Sigmoid colon (tissue), 7 donors: ENCODE results near the gene GPR15LG. TPM values are rescaled to one million over a fixed set of nuclear protein-coding genes. Genes with fewer than 3 reads are reported as not detected.
A peak's percentile ranks its signal among the peaks of the same experiment; 100 is the strongest.

Experiments used
- DNase-seq: peaks from one replicate; pipeline ENCODE4 v3.0.0-alpha.2; 2019
- H3K27ac ChIP-seq, 4 donors: fragments of 200-600 bp; sonication (generic); one replicate each; pipeline ENCODE4 v1.5.1; 2016 to 2019; ENCODE audit warnings: mild to moderate bottlenecking in 1 of 4
- H3K27me3 ChIP-seq, 3 donors: fragments of 200-600 bp; sonication (generic); one replicate each; pipeline ENCODE4 v1.5.1; 2019; ENCODE audit warnings: mild to moderate bottlenecking in 1 of 3
- H3K36me3 ChIP-seq, 4 donors: fragments of 200-600 bp; sonication (generic); one replicate each; pipeline ENCODE4 v1.5.1; 2016 to 2019
- H3K4me1 ChIP-seq, 4 donors: fragments of 200-600 bp; sonication (generic); one replicate each; pipeline ENCODE4 v1.5.1; 2017 to 2019
- H3K4me3 ChIP-seq, 4 donors: fragments of 200-600 bp; sonication (generic); one replicate each; pipeline ENCODE4 v1.5.1; 2017 to 2019; ENCODE audit warnings: mild to moderate bottlenecking in 2 of 4, moderate library complexity in 1 of 4
- H3K9me3 ChIP-seq, 4 donors: fragments of 200-600 bp in 3 of 4; sonication (generic) in 3 of 4; one replicate each; pipeline versions ENCODE4 v1.5.1 to v1.6.1; 2013 to 2019
- CTCF ChIP-seq, 4 experiments: fragments of 450-650 bp in 3 of 4; fragments of 200-600 bp in 1 of 4; IDR thresholded peaks; one replicate each; pipeline ENCODE4 v1.5.1; 2016 to 2019; ENCODE audit warnings: antibody characterized with exemption in 4 of 4, mild to moderate bottlenecking in 3 of 4, moderate library complexity in 2 of 4
- EP300 ChIP-seq, 4 donors: sonication (generic); formaldehyde crosslinking; IDR thresholded peaks; one replicate each; pipeline ENCODE4 v1.6.1; 2017; ENCODE audit warnings: antibody characterized with exemption in 4 of 4
- POLR2A ChIP-seq, 2 donors: fragments of 450-650 bp; IDR thresholded peaks; one replicate each; pipeline ENCODE4 v1.6.1; 2016; ENCODE audit warnings: antibody characterized with exemption in 2 of 2, mild to moderate bottlenecking in 2 of 2, moderate library complexity in 2 of 2
- POLR2AphosphoS5 ChIP-seq, 4 donors: sonication (generic); formaldehyde crosslinking; IDR thresholded peaks; one replicate each; pipeline ENCODE4 v1.6.1; 2017; ENCODE audit warnings: antibody characterized with exemption in 4 of 4
- WGBS, 2 donors: extraction: QIAGEN DNeasy Blood & Tissue Kit; methylation state at CpG; one replicate each; pipeline ENCODE4 v1.1.7; 2013; 5-methylcytosine and 5-hydroxymethylcytosine counted together
- intact Hi-C: fragments of 100-400 bp; cut with DNase I; formaldehyde crosslinking; loops from one replicate; pipeline ENCODE4 v1.15.1; 2023
- polyA plus RNA-seq, 3 donors: library from polyadenylated mRNA; stranded (reverse); fragments of 200-250 nt; gene quantifications; one replicate each; pipeline ENCODE4 v1.2.3, GENCODE V29; 2013
- total RNA-seq, 4 donors: library from RNA; depleted of rRNA; stranded (reverse); fragments of >200 nt; gene quantifications; one replicate each; pipeline ENCODE4 v1.1.0, GENCODE V29; 2016
- donor health status: healthy with polysubstance abuse.
- donor health status: Bipolar disorder and iron deficiency.
- donor health status: healthy.

Gene GPR15LG
- total and polyA plus RNA-seq, 7 donors = 293 to 652 (median 324) TPM; not detected in 4

DNA sequence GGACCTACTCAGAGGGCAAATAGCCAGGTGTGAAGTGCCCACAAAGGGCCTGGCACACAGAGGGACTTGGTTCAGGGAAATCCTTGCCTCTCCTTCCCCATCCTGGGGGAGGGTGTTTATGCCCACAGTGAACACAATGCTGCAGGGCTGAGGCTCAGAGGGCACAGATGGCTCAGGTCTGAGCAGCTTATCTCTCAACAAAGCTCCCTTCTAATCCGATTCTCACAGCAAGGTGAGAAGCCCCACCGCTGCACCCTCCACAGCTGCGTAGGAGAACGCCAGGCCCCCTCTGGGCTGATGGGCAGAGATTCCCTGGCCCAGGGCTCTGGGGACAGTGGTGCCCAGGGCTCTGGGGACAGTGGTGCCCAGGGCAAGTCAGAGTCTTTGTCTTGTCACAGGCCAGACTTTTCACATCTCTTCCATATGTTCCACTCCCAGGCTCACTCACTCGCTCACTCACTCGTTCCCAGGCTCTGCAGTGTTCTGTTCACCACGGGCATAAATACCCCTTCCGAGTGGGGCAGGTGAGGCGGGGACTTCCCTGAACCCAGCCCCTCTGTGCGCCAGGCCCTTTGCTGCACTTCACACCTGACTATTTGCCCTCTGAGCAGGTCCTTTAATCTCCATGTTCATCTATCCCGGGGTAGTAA lies 12.1 kb downstream of the GPR15LG start:
- 69 to 76% methylated on average over 11 of the region's 11 CpGs for WGBS, 2 donors
- TF ChIP-seq POLR2AphosphoS5 (IDR thresholded peaks at IDR 0.05) = no peak
- TF ChIP-seq CTCF (IDR thresholded peaks at IDR 0.05) = no peak
- TF ChIP-seq POLR2A (IDR thresholded peaks at IDR 0.05) = no peak
- no peak for TF ChIP-seq EP300 (IDR thresholded peaks at IDR 0.05)
- no peaks in the 10 kb centered on the region for H3K9me3 ChIP-seq
- no peaks in the 10 kb centered on the region for H3K36me3 ChIP-seq
- no peak overlapping the region for H3K4me3 ChIP-seq
- H3K27me3 ChIP-seq = peaks cover 0 to 10% (median 0%) of the 10 kb centered on the region in 3 donors
- H3K4me1 ChIP-seq = no peaks in the 10 kb centered on the region
- intact Hi-C loops = no loop called here
- no peak for DNase-seq
- H3K27ac ChIP-seq = no peak overlapping the region

GRCh38 chr10:84188815-84189214 lies 15.2 kb downstream of the GPR15LG start:
- Histone ChIP-seq H3K9me3 (no peaks in the 10 kb centered on the region), H3K36me3 (no peaks in the 10 kb centered on the region), H3K4me3 (no peak overlapping the region), H3K27me3 (peaks cover 0 to 25% (median 0%) of the 10 kb centered on the region in 3 donors), H3K27ac (no peak overlapping the region), H3K4me1 (peaks cover 0 to under 1% (median 0%) of the 10 kb centered on the region in 4 donors)
- TF ChIP-seq POLR2A (IDR thresholded peaks at IDR 0.05) = no peak
- no peak for TF ChIP-seq CTCF (IDR thresholded peaks at IDR 0.05)
- no peak for TF ChIP-seq POLR2AphosphoS5 (IDR thresholded peaks at IDR 0.05)
- TF ChIP-seq EP300 (IDR thresholded peaks at IDR 0.05) = no peak
- no peak for DNase-seq
- intact Hi-C loops = no loop called here
- 15 to 58% methylated on average over 3 of the region's 3 CpGs for WGBS, 2 donors

GRCh38 chr10:84190621-84191020 lies 17.0 kb downstream of the GPR15LG start:
- Histone ChIP-seq H3K27me3 (peaks cover 0 to 39% (median 14%) of the 10 kb centered on the region in 3 donors), H3K9me3 (no peaks in the 10 kb centered on the region), H3K4me3 (no peak overlapping the region), H3K27ac (no peak overlapping the region), H3K4me1 (peaks cover 0 to 18% (median 15%) of the 10 kb centered on the region in 4 donors), H3K36me3 (no peaks in the 10 kb centered on the region)
- intact Hi-C loops = no loop called here
- DNase-seq = peak; percentile 32
- TF ChIP-seq POLR2AphosphoS5 (IDR thresholded peaks at IDR 0.05) = no peak
- no peak for TF ChIP-seq EP300 (IDR thresholded peaks at IDR 0.05)
- TF ChIP-seq POLR2A (IDR thresholded peaks at IDR 0.05) = no peak
- TF ChIP-seq CTCF (IDR thresholded peaks at IDR 0.05) = no peak
- 78 to 94% methylated on average over 3 of the region's 3 CpGs for WGBS, 2 donors

- no peaks in the 10 kb centered on the region for H3K36me3 ChIP-seq
- no peak overlapping the region for H3K27ac ChIP-seq
- WGBS, 2 donors = 60 to 87% methylated on average over 5 of the region's 5 CpGs
- no peaks in the 10 kb centered on the region for H3K9me3 ChIP-seq
- no peak overlapping the region for H3K4me3 ChIP-seq
- intact Hi-C loops = no loop called here
- peaks cover 0 to 23% (median 19%) of the 10 kb centered on the region in 4 donors for H3K4me1 ChIP-seq
- DNase-seq = no peak
- peaks cover 0 to 44% (median 14%) of the 10 kb centered on the region in 3 donors for H3K27me3 ChIP-seq
- TF ChIP-seq CTCF (IDR thresholded peaks at IDR 0.05) (no peak), EP300 (IDR thresholded peaks at IDR 0.05) (no peak), POLR2AphosphoS5 (IDR thresholded peaks at IDR 0.05) (no peak), POLR2A (IDR thresholded peaks at IDR 0.05) (no peak)
Observed at GRCh38 chr10:84191106-84191505, 17.5 kb downstream of the GPR15LG start.
